Prostate gland (tissue), 2 donors: ENCODE measurements around the gene BAIAP2L1.

ENCODE experiments used
- POLR2A ChIP-seq: fragments of 450-650 bp; IDR thresholded peaks from one replicate; pipeline ENCODE4 v1.6.1; 2016; ENCODE audit warnings: antibody characterized with exemption, mild to moderate bottlenecking
- TF ChIP-seq, protein P1 (sequence below), 4 experiments: fragments of 200-600 bp in 2 of 4; fragments of 450-650 bp in 2 of 4; sonication (generic) in 2 of 4; IDR thresholded peaks; 1 replicate in 3 of 4; 2 replicates in 1 of 4; pipeline ENCODE4 v1.5.1; 2016 to 2019; ENCODE audit warnings: antibody characterized with exemption in 4 of 4, mild to moderate bottlenecking in 2 of 4, moderate library complexity in 2 of 4

DNA sequence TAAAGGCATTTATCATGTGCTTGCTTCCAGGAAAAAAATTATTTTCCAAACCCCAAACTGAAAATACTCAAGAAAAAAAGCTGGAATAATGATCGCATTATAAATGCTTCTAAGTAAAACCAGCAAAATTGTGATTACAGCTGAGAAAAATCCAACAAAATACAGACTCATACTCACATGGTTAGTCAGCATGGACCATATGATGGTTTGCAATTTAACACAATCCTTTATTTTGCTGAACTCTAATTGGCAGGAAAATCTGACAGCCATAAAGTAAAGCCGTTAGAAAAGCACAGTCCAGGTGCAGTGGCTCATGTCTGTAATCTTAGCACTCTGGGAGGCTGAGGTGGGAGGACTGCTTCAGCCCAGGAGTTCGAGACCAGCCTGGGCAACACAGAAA is 59.8 kb downstream of the BAIAP2L1 start:
- TF ChIP-seq POLR2A = no peak
- TF ChIP-seq, protein P1, sequence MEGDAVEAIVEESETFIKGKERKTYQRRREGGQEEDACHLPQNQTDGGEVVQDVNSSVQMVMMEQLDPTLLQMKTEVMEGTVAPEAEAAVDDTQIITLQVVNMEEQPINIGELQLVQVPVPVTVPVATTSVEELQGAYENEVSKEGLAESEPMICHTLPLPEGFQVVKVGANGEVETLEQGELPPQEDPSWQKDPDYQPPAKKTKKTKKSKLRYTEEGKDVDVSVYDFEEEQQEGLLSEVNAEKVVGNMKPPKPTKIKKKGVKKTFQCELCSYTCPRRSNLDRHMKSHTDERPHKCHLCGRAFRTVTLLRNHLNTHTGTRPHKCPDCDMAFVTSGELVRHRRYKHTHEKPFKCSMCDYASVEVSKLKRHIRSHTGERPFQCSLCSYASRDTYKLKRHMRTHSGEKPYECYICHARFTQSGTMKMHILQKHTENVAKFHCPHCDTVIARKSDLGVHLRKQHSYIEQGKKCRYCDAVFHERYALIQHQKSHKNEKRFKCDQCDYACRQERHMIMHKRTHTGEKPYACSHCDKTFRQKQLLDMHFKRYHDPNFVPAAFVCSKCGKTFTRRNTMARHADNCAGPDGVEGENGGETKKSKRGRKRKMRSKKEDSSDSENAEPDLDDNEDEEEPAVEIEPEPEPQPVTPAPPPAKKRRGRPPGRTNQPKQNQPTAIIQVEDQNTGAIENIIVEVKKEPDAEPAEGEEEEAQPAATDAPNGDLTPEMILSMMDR (IDR thresholded peaks at IDR 0.05) = no peak
